ENCODE results near the gene PIGZ. TPM values are rescaled to one million over a fixed set of nuclear protein-coding genes. Genes with fewer than 3 reads are reported as not detected.
A peak's percentile ranks its signal among the peaks of the same experiment; 100 is the strongest.
"Not testable (repeated sequence)": the region's sequence is repeated elsewhere in the genome, so short reads cannot be mapped to it uniquely, and the experiment has no call there.

PIGZ gene
- polyA plus RNA-seq, 3 donors from 2014 or later = 1.6 to 2.9 (median 2.3) TPM

- no peaks in the 10 kb centered on the region for H3K36me3 Mint-ChIP-seq
- H3K9me3 Mint-ChIP-seq = no peaks in the 10 kb centered on the region
- H3K27me3 Mint-ChIP-seq (ENCODE audit: low read depth in 3 of 3) = peaks cover 0 to 1% (median under 1%) of the 10 kb centered on the region in 3 donors
- H3K27ac Mint-ChIP-seq = no peak overlapping the region
- no peak overlapping the region for H3K4me3 Mint-ChIP-seq
- no peak for DNase-seq
- peaks cover 10% of the 10 kb centered on the region in 2 donors for H3K4me1 Mint-ChIP-seq
Measured at GRCh38 chr3:196965112-196965803, 3.4 kb downstream of the PIGZ start.

GRCh38 chr3:196963631-196963953, 5.0 kb downstream of the PIGZ start:
- Mint-ChIP-seq H3K27ac (no peak overlapping the region), H3K4me3 (no peak overlapping the region), H3K27me3 (ENCODE audit: low read depth in 3 of 3) (peaks cover 0 to 1% (median 0%) of the 10 kb centered on the region in 3 donors), H3K9me3 (no peaks in the 10 kb centered on the region), H3K36me3 (no peaks in the 10 kb centered on the region), H3K4me1 (peaks cover 9 to 10% of the 10 kb centered on the region in 2 donors)
- DNase-seq = no peak

GRCh38 chr3:196962930-196963630, 5.6 kb downstream of the PIGZ start:
- no peak for DNase-seq
- H3K27me3 Mint-ChIP-seq (ENCODE audit: low read depth in 3 of 3) = peaks cover 0 to 1% (median 0%) of the 10 kb centered on the region in 3 donors
- H3K36me3 Mint-ChIP-seq = no peaks in the 10 kb centered on the region
- H3K9me3 Mint-ChIP-seq = no peaks in the 10 kb centered on the region
- H3K4me3 Mint-ChIP-seq = no peak overlapping the region
- no peak overlapping the region for H3K27ac Mint-ChIP-seq
- peaks cover 7 to 8% of the 10 kb centered on the region in 2 donors for H3K4me1 Mint-ChIP-seq

- Mint-ChIP-seq H3K27ac (no peak overlapping the region), H3K4me3 (no peak overlapping the region), H3K27me3 (ENCODE audit: low read depth in 3 of 3) (peaks cover 0 to 1% (median 0%) of the 10 kb centered on the region in 3 donors), H3K4me1 (peaks cover 0 to under 1% of the 10 kb centered on the region in 2 donors), H3K36me3 (no peaks in the 10 kb centered on the region), H3K9me3 (no peaks in the 10 kb centered on the region)
- no peak for DNase-seq
Measured at GRCh38 chr3:196962108-196962929, 6.3 kb downstream of the PIGZ start.

GRCh38 chr3:196954832-196955231, 13.8 kb downstream of the PIGZ start:
- Mint-ChIP-seq H3K4me3 (no peak overlapping the region), H3K27ac (no peak overlapping the region), H3K27me3 (ENCODE audit: low read depth in 3 of 3) (no peaks in the 10 kb centered on the region), H3K36me3 (no peaks in the 10 kb centered on the region), H3K4me1 (no peaks in the 10 kb centered on the region), H3K9me3 (no peaks in the 10 kb centered on the region)
- no peak for DNase-seq

GRCh38 chr3:196951371-196951770, 17.3 kb downstream of the PIGZ start:
- H3K4me1 Mint-ChIP-seq = no peaks in the 10 kb centered on the region
- DNase-seq = no peak
- no peak overlapping the region for H3K27ac Mint-ChIP-seq
- H3K36me3 Mint-ChIP-seq = no peaks in the 10 kb centered on the region
- H3K9me3 Mint-ChIP-seq = no peaks in the 10 kb centered on the region
- H3K27me3 Mint-ChIP-seq (ENCODE audit: low read depth in 3 of 3) = no peaks in the 10 kb centered on the region
- no peak overlapping the region for H3K4me3 Mint-ChIP-seq

- DNase-seq = no peak
- Mint-ChIP-seq H3K4me1 (peaks cover 2 to 3% of the 10 kb centered on the region in 2 donors), H3K4me3 (no peak overlapping the region), H3K27ac (peak overlapping the region in 1 of 6 donors; percentile 81), H3K36me3 (no peaks in the 10 kb centered on the region), H3K27me3 (ENCODE audit: low read depth in 3 of 3) (no peaks in the 10 kb centered on the region), H3K9me3 (no peaks in the 10 kb centered on the region)
Measured at GRCh38 chr3:196949750-196950149, 18.9 kb downstream of the PIGZ start.

- DNase-seq = no peak
- Mint-ChIP-seq H3K4me3 (no peak overlapping the region), H3K4me1 (peaks cover 6 to 8% of the 10 kb centered on the region in 2 donors), H3K27me3 (ENCODE audit: low read depth in 3 of 3) (no peaks in the 10 kb centered on the region), H3K9me3 (no peaks in the 10 kb centered on the region), H3K36me3 (no peaks in the 10 kb centered on the region), H3K27ac (peak overlapping the region in 1 of 6 donors; percentile 81)
Measured at GRCh38 chr3:196949285-196949619, 19.4 kb downstream of the PIGZ start.

GRCh38 chr3:196948442-196949284, 20.0 kb downstream of the PIGZ start:
- no peak overlapping the region for H3K4me3 Mint-ChIP-seq
- peaks cover 12 to 14% of the 10 kb centered on the region in 2 donors for H3K4me1 Mint-ChIP-seq
- no peak for DNase-seq
- H3K36me3 Mint-ChIP-seq = no peaks in the 10 kb centered on the region
- H3K27me3 Mint-ChIP-seq (ENCODE audit: low read depth in 3 of 3) = no peaks in the 10 kb centered on the region
- no peak overlapping the region for H3K27ac Mint-ChIP-seq
- H3K9me3 Mint-ChIP-seq = no peaks in the 10 kb centered on the region

- Mint-ChIP-seq H3K9me3 (no peaks in the 10 kb centered on the region), H3K4me3 (no peak overlapping the region)
Measured at GRCh38 chr3:196947860-196948441, 20.7 kb downstream of the PIGZ start.

GRCh38 chr3:196947136-196947859, 21.3 kb downstream of the PIGZ start:
- H3K27ac Mint-ChIP-seq = no peak overlapping the region
- DNase-seq = no peak
- H3K27me3 Mint-ChIP-seq (ENCODE audit: low read depth in 3 of 3) = peaks cover 2 to 9% (median 8%) of the 10 kb centered on the region in 3 donors
- H3K36me3 Mint-ChIP-seq = no peaks in the 10 kb centered on the region
- peaks cover 22 to 25% of the 10 kb centered on the region in 2 donors for H3K4me1 Mint-ChIP-seq
- H3K9me3 Mint-ChIP-seq = no peaks in the 10 kb centered on the region
- no peak overlapping the region for H3K4me3 Mint-ChIP-seq

More at GRCh38 chr3:196947860-196948441, 20.7 kb downstream of the PIGZ start:
- Mint-ChIP-seq H3K27me3 (ENCODE audit: low read depth in 3 of 3) (peaks cover 0 to 5% (median 3%) of the 10 kb centered on the region in 3 donors), H3K27ac (no peak overlapping the region), H3K4me1 (peaks cover 19 to 21% of the 10 kb centered on the region in 2 donors), H3K36me3 (no peaks in the 10 kb centered on the region)
- DNase-seq = no peak

- not testable (repeated sequence) for H3K36me3 Mint-ChIP-seq, H3K9me3 Mint-ChIP-seq, DNase-seq
- Mint-ChIP-seq H3K27me3 (ENCODE audit: low read depth in 3 of 3) (peaks cover 5 to 17% (median 12%) of the 10 kb centered on the region in 3 donors), H3K4me3 (peak overlapping the region; percentile 74 to 97 (median 93)), H3K27ac (peak overlapping the region; percentile 77 to 98 (median 86)), H3K4me1 (peaks cover 39 to 44% of the 10 kb centered on the region in 2 donors)
Measured at GRCh38 chr3:196944037-196944790, 24.4 kb downstream of the PIGZ start.
